Sigmoid colon (tissue), 3 donors: ENCODE results near the gene TMTC2.

ENCODE experiments used
- CTCF ChIP-seq, 4 experiments: fragments of 450-650 bp in 3 of 4; fragments of 200-600 bp in 1 of 4; IDR thresholded peaks; one replicate each; pipeline ENCODE4 v1.5.1; 2016 to 2019; ENCODE audit warnings: antibody characterized with exemption in 4 of 4, mild to moderate bottlenecking in 3 of 4, moderate library complexity in 2 of 4
- POLR2A ChIP-seq, 2 donors: fragments of 450-650 bp; IDR thresholded peaks; one replicate each; pipeline ENCODE4 v1.6.1; 2016; ENCODE audit warnings: antibody characterized with exemption in 2 of 2, mild to moderate bottlenecking in 2 of 2, moderate library complexity in 2 of 2

- TF ChIP-seq CTCF (IDR thresholded peaks at IDR 0.05) (no peak), POLR2A (IDR thresholded peaks at IDR 0.05) (no peak)
These were observed 412.7 kb downstream of the TMTC2 start for GRCh38 chr12:83099436-83099835.
